Stimulated activated naive CD4-positive, alpha-beta T cell treated with Interleukin-2 at 50 U/mL for 16 hours (primary cell): ENCODE results near the gene ENOSF1.
"Not testable (repeated sequence)": the region's sequence is repeated elsewhere in the genome, so short reads cannot be mapped to it uniquely, and the experiment has no call there.

Experiments
- DNase-seq: peaks from one replicate; lab custom pipeline; 2025; lab: John Stamatoyannopoulos, UW

ENOSF1 gene, protein sequence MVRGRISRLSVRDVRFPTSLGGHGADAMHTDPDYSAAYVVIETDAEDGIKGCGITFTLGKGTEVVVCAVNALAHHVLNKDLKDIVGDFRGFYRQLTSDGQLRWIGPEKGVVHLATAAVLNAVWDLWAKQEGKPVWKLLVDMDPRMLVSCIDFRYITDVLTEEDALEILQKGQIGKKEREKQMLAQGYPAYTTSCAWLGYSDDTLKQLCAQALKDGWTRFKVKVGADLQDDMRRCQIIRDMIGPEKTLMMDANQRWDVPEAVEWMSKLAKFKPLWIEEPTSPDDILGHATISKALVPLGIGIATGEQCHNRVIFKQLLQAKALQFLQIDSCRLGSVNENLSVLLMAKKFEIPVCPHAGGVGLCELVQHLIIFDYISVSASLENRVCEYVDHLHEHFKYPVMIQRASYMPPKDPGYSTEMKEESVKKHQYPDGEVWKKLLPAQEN

DNA sequence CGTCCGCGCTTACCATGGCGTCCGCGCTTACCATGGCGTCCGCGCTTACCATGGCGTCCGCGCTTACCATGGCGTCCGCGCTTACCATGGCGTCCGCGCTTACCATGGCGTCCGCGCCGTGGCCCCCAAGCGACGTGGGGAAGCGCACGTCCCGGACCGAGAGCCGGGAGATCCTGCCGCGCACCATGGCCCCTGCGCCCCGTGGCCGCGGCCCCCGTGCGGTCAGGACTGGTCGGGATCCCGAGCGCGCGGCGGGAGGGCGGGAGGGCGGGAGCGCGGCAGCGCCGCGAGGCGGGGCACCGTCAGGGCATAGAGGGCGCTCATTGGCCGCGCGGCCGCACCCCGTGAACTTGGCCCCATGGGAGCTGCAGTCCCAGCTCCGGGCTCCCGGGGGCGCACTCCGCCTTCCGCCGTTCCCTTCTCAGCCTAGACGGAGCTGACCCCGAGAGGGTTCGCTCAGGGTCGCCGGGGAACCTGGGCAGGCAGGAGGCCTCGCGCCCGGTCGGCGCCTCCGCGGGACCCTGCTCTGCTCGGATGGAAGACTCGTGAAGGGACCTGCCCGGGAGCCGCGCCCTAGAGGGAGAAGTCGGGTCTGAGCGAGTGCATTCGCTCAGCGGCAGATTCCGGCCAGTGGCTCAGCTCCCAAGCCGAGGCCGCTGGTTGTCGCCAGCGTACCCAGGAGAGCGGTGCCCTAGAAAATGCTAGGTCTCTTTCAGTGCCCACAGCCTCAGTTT is at the start of gene ENOSF1:
Gene ENOSF1, minus strand, starts transcription at position 230 of the 734 bp plus-strand sequence. Its CDS starts 43 bp downstream, at position 187.
- peak; percentile 74 for DNase-seq

DNA sequence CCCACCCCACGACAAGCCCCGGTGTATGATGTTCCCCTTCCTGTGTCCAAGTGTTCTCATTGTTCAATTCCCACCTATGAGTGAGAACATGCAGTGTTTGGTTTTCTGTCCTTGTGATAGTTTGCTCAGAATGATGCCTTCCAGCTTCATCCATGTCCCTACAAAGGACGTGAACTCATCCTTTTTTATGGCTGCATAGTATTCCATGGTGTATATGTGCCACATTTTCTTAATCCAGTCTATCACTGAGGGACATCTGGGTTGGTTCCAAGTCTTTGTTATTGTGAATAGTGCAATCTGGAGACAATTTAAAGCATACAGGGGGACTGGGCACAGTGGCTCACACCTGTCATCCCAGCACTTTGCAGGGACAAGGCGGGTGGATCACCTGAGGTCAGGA is 47.4 kb upstream of the ENOSF1 start:
- not testable (repeated sequence) for DNase-seq

DNA sequence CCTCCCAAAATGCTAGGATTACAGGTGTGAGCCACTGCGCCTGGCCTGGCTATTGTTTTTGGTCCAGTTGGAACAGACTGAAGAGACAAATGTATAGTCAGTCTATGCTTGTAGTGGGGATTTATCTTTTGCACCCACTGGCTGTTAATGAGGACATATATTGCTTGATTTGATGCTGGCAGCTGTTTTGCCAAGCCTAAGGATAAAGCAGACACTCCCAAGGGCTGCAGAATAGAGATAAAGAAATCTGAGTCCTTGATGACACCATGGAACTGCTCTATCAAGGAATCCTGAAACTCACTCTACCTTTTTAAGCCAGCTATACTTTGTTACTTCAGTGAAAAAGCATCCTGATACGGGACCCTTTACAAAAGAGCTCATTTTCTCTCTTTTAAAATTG is 43.1 kb upstream of the ENOSF1 start:
- no peak for DNase-seq

DNA sequence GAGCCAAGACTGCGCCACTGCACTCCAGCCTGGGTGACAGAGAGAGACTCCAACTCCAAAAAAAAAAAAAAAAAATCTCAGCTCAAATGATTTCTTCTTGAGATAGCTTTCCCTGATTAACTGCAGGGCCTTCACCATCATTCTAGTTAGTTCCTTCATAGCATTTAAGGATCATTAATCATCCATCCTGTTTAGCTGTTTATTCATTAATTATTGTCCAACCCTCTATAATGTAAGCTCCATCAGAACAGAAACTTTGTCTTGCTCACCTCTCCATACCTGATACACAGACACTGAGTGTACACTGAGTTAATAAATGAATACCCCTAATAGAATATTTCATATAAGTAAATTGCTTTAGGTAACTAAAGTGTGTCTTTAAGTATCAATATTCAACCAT is 42.2 kb upstream of the ENOSF1 start:
- no peak for DNase-seq

DNA sequence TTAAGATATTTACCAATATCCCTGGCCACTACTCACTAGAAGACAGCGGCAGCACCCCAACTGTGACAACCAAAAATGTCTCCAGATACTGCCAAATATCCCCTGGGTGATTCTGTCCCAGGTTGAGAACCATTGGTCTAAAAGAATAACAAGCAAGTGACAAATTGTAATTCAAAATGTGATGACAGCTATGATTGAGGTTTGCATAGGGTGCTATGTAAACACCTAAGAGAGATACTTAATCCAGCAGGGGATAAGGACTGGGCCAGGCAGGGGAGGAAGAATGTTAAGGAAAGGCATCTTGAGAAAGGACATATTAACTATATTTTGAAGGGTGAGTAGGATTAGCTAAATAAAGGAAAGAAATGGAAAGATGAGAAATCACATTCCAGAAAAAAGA is 38.0 kb upstream of the ENOSF1 start:
- no peak for DNase-seq

DNA sequence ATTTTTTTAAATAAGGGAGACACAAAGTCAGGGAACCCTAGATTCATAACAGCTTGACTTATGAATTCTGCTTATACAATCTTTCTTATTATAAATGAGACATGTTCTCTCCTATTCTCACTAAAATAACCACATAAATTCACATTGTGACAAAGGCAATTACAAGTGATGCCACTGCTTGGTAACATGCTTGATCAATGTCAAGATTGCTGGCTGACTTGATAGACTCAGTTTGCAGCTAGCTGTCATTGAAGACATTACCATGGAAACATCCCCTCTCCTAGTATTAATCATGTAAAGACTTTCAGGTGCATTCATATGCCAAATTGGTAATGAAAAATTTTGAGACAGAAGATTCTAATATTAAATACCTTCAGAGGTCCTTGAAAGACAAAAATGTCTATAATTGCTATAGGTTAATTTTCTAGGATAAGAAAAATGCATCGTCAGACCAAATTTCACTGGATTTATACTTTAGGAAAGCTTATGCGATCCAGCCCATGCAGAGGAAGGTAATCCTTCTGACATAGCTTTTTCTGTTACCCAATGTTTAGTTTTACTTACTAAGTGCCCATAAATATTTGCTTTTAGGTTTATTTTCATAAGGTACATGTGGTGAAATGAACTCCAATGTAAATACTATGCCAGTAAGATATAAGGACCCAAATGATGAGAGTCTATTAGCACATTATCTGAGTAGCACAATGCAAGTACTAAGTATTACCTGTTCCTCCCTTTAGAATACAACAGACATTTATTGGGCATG is 32.6 kb upstream of the ENOSF1 start:
- no peak for DNase-seq

DNA sequence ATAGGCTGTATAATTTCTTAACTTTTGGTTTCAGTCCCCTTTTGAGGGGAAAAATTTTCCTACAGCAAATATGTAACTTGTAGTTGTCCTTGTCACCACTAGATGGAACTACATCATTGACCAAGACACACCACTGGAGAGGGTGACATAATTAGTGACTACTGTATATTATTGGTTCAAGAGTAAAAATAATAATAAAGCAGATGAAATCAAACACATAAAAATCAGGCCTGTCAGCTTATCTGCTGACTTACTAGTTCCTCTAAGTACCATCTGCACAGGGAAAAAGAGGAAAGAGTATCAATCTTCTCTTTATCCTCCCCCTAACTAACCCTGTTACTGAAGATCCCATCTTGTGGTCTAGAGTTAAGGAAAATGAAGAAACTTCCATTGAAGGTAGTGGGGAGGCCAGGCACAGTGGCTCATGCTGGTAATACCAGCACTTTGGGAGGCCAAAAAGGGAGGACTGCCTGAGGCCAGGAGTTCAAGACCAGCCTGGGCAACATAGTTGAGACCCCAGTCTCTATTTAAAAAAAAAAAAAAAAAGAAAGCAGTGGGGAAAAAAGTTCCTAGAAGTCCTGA is 29.6 kb upstream of the ENOSF1 start:
- no peak for DNase-seq

DNA sequence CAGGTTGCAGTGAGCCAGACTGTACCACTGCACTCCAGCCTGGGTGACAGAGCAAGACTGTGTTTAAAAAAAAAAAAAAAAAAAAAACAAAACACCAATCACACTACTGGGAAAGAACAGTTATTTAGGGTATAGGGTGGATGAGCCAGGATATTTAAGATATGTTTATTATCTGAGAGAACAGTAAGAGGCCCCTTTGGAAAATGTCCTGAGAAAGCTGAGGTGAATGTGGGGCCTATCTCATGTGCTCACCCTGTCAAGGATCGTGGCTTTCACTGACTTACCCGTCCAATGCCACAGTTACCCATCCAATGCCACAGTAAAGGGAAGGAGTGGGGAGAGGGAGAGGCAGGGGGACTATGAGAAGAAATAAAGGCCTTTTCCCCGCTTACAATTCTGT is 19.9 kb upstream of the ENOSF1 start:
- no peak for DNase-seq

DNA sequence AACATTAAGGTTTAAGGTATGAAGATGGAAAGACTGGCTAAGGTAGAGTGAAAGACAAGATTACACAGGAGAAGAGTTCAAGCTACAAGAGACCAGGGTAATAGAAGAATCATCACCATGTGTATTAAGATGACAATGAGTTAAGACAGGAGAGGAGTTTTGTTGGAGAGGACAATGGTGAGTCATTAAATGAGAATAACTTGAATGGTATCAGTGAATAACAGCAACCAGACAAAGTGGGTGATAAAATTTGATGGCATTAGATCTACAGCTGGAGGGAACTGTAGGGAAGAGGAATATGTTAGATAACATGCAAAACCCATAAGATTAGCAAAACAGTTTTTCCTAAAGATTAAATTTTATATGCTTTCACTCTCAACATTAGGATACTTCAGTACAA is 18.8 kb upstream of the ENOSF1 start:
- no peak for DNase-seq

DNA sequence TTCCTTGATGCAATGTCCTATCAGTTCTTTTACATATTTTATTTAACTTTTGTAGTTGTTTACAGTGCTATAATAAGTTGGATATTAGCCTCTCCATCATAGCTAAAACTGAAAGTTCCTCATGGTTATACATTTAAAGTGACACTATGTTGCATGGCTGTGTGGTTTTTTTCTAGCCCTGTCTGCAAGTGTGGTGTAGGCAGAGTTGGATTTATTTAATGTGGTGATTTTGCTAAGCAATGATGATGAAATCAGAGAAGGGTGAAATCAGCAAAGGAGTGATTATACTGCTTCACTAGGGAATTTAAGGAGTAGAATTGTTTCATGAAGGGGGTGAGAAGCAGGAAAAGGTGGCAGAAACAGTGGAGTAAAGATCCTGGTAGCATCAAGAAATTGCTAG is 18.3 kb upstream of the ENOSF1 start:
- DNase-seq: no peak

DNA sequence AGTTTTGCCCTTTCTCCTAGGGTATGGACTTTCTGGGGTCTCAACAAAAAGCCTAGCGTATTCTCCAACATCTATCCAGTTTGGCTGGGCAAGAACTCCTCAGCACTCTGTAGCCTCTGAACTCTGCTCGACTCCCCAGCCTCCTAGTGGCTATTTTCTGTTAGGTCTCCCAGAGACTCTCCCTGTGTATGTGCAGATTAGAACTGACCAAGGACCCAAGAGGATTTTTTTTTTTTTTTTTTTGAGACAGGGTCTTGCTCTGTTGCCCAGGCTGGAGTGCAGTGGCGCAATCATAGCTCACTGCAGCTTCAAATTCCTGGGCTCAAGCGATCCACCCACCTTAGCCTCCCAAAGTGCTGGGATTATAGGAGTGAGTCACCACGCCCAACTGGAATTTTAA is 17.7 kb upstream of the ENOSF1 start:
- not testable (repeated sequence) for DNase-seq

DNA sequence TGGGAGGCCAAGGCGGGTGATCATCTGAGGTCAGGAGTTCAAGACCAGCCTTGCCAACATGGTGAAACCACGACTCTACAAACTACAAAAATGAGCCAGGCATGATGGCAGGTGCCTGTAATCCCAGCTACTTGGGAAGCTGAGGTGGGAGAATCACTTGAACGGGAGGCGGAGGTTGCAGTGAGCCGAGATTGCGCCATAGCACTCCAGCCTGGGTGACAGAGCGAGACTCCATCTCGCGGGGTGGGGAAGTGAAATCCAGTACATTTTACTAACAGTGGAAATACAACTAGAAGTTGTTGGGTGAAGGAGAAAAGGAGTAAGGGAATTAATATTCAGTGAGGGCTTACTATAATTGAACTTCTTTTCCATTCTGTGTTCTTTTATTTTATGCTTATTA is 13.2 kb upstream of the ENOSF1 start:
- no peak for DNase-seq

DNA sequence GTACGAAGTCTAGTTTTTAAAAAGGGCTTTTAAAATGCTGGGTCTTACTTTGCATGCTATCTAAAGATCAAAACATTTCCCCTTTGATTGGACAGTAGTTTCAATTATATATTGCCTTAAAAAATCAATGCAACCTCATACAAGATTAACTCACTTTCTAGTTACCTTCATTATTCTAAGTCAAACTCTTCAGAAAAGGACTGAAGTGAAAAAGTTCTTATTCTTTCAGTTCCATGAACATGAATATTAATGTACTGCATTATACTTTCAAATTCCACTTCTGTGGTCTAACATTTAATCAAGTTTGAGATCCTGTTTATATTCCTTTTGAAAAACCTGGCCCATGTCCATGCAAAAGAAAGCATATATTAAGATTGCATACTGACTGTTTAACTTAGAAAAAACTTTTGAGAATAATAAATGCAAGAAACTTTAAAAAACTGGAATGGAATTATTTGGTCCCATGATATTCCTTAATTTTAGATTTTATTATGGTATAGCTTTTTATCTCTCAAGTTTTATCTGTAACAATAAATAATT is 11.2 kb upstream of the ENOSF1 start:
- no peak for DNase-seq

DNA sequence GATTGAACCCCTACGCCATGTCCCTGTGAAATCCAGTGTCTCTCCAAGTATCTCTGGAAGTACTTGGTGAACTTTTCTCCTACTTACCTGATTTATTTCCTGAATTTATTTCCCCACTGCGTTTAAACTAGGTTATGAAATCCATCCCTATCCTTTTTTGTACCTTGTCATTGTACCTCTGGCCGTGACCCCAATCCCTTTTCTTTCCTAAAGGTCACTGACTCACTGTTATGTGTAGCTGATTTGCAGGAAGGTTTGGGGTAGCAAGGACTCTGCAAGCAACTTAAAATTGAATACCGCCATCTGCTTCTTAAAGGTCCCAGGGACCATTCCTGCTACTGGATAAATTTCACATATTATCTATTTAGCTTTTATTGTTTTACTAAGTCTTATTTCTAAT is 4.6 kb upstream of the ENOSF1 start:
- DNase-seq: no peak

DNA sequence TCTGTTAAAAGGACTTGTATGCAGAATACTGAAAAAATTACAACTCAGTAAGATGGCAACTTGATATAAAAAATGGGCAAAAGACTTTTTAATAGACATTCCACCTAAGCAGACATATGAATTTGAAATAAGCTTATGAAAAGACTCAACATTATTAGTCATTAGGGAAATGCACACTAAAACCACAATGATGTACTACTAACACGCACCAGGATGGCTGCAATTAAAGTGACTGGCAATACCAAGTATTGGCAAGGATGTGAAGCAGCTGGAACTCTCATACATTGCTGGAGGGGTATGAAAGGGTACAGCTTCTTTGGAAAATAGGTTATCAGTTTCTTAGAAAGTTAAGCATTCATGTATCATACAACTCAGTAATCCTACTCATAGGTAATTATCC is 3.2 kb upstream of the ENOSF1 start:
- no peak for DNase-seq

DNA sequence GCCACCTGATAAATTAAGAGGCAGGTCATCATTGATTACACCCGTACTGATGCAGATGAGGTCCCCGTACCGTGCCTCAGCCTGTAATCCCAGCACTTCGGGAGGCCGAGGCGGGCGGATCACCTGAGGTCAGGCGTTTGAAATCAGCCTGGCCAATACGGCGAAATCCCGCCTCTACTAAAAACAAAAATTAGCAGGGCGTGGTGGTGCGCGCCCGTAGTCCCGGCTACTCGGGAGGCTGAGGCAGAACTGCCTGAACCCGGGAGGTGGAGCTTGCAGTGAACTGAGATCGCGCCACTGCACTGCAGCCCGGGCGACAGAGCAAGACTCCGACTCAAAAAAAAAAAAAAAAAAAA is 683 bp upstream of the ENOSF1 start:
- DNase-seq: no peak

DNA sequence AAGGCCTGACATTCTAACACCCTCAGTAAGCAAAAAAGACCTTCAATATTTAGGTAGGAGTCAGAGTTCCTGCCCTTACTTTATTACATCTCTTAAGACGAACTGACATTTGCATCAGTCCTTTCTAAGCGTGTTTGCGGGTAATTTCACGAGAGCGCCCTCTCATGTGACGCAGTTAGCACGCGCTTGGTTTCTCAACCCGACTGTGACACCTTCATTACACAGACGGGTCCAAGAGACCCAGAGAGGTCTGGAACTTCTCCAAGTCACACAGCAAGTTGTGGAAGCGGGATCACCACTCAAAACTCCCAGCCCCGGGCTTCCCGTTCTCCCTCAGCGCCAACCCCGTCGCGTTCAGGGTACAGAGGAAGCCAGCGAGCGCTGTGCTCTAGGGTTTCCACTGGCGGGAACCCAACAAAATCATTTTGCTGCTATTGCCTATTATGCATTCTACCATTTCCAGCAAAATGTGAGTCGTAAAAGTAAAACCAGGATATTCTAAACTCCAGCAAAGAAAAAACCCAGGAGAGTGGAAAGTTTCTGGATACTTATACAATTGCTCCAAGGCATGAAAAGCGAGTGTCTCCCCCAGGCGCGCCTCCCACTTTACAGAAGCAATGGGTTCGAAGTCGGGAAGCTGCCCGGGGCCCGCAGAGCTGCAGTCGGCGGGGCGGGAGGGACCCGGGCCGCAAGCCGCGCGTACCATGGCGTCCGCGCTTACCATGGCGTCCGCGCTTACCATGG is 601 bp downstream of the ENOSF1 start:
- DNase-seq: peak; percentile 66

DNA sequence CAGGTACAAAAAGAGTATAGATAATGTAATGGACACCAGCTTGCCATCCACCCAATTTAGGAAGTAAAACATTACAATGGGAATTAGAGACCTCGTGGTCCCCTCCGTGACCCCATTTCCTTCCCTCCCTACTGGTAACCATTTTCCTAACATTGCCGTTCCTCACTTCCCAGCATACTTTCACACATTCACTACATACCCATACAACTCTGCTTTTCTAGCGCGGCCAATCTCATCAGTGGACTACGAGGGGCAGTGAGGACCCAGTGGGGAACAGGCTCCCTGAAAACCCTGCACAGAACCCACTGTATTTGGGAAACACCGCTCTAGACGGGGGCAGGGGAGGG is 1.1 kb downstream of the ENOSF1 start:
- DNase-seq: no peak

DNA sequence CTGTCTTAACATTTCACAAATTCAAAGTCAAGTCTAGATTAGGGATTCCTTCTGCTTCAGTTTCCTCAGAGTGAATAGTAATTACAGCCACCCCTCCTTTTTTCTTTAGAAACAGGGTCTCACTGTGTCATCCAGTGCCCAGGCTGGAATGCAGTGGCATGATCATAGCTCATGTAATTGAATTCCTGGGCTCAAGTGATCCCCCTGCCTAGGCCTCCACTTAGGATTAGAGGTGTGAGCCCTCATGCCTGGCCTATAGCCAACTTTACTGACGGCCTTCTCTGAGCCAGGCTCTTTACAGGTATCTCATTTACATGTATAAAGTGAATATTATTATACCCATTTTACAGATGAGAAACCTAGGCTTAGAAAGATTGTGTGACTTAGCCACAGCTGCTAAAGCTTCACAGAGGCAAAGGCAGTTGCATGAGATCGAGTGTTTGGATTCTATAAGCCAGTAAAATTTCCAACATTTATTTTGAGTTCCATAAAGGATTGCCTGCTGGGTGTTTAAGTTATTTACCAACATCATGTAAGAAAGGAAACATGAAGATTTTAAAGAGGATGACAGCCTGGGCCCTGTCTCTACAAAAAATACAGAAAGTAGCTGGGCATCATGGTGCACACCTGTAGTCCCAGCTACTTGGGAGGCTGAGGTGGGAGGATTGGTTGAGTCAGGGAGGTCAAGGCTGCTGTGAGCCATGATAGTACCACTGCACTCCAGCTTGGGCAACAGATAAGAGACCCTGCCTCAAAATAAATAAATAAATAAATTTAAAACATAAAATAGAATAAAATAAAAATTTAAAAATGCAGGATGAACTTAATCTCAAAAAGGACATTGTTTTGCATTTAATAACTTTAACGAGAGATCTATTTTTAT is 1.8 kb downstream of the ENOSF1 start:
- DNase-seq: no peak

DNA sequence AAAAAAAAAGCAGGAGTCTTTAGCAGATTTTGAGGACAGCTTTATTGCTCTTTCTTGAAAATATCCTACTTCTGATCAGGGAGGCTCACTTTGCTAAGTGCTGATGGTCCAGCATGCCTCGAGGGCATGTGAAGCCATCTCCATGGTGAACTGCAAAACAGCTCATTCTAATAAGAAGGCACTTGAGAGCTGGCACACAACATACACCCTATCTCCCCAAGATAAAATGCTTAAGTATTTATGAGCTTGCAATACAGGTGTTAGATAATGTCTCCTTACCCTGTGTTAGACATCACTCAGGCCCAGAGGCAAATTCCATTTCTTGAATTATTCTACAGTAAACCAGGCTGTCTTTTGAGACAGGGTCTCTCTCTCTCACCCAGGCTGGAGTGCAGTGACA is 2.7 kb downstream of the ENOSF1 start:
- no peak for DNase-seq

DNA sequence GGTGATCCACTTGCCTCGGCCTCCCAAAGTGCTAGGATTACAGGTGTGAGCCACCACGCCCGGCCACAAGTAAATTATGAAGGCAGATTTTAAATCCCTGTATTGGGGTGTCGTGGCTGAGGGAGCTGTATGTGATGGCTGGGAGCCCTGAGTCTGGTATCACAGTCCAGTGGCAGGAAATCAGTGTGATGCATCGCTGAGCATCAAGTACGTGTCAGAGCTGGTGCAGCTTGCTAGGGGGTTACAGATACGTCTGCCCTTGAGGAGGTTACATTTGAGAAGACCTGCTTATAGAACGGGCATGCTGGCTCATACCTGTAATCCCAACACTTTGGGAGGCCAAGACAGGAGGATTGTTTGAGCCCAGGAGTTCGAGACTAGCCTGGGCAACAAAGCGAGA is 4.3 kb downstream of the ENOSF1 start:
- no peak for DNase-seq
